ENCODE measurements around the gene ING5.

GRCh38 chr2:241721852-241722251 is 20.0 kb downstream of the ING5 start:
- TF ChIP-seq POLR2A (IDR thresholded peaks at IDR 0.05): no peak
- no peak for TF ChIP-seq CTCF (IDR thresholded peaks at IDR 0.05)
- TF ChIP-seq POLR2AphosphoS5 (IDR thresholded peaks at IDR 0.05; ENCODE audit: insufficient read depth in 1 of 2, low read depth in 1 of 2): no peak

Measured in vagina (tissue), 2 donors.